A549 (cell line): ENCODE measurements around the gene WASF3. TPM values are rescaled to one million over a fixed set of nuclear protein-coding genes. Genes with fewer than 3 reads are reported as not detected.

Source experiments
- ATAC-seq, 2 experiments: fragments of 200-7000 bp in 1 of 2; fragments of >200 bp in 1 of 2; cut with Nextera tagmentation in 1 of 2; cut with Tn5 transposase in 1 of 2; 3 replicates each; pipeline versions ENCODE4 v1.8.0 to v1.9.1; 2018 to 2020; ENCODE audit warnings: mild to moderate bottlenecking in 1 of 2, moderate library complexity in 1 of 2
- CTCF ChIA-PET: fragments of 300-600 bp; sonication (Branson Sonifier 250); formaldehyde crosslinking; extraction: SDS; loops from one replicate; lab custom pipeline; 2021; ENCODE audit warnings: antibody characterized with exemption, inconsistent platforms; lab: Yijun Ruan, JAX
- POLR2A ChIA-PET: fragments of 350-600 bp; formaldehyde crosslinking; extraction: SDS; loops from one replicate; lab custom pipeline; 2021; ENCODE audit warnings: antibody characterized with exemption, inconsistent platforms; lab: Yijun Ruan, JAX
- DNase-seq, 2 experiments: peaks; one replicate each; pipeline versions ENCODE4 v3.0.0 to v3.0.0-alpha.2; 2011 to 2016; ENCODE audit warnings: low read depth in 1 of 2, low spot score in 1 of 2
- FAIRE-seq: peaks from 2 replicates; lab custom pipeline; 2011; peaks lifted over from hg19 to GRCh38; lab: Jason Lieb, UNC
- H3K27ac ChIP-seq, 2 experiments: fragments of >200 bp; sonication (Bioruptor Twin); formaldehyde crosslinking; 3 replicates each; pipeline ENCODE4 v1.5.1; 2016 to 2017
- H3K4me1 ChIP-seq: fragments of >200 bp; sonication (Bioruptor Twin); formaldehyde crosslinking; 3 replicates; pipeline ENCODE4 v1.6.1; 2016
- H3K4me2 ChIP-seq: fragments of >200 bp; sonication (Bioruptor Twin); formaldehyde crosslinking; 3 replicates; pipeline ENCODE4 v1.6.1; 2016
- H3K4me3 ChIP-seq: fragments of >200 bp; sonication (Bioruptor Twin); formaldehyde crosslinking; 3 replicates; pipeline ENCODE4 v1.5.1; 2016
- H3K9me3 ChIP-seq: fragments of >200 bp; sonication (Bioruptor Twin); formaldehyde crosslinking; 3 replicates; pipeline ENCODE4 v1.6.1; 2016
- BHLHE40 ChIP-seq: IDR thresholded peaks from 2 replicates; pipeline ENCODE4 v1.6.1; 2012; ENCODE audit warnings: low read depth, low read length, inconsistent platforms
- CBX8 ChIP-seq: fragments of 200-600 bp; sonication (generic); IDR thresholded peaks from 2 replicates; pipeline ENCODE4 v1.6.1; 2016
- EHF ChIP-seq: fragments of 250-450 bp; sonication (Bioruptor Pico); IDR thresholded peaks from 2 replicates; pipeline ENCODE4 v1.5.0; 2020; ENCODE audit warnings: mild to moderate bottlenecking
- EHMT2 ChIP-seq: fragments of 200-600 bp; sonication (generic); IDR thresholded peaks from 2 replicates; pipeline ENCODE4 v1.6.1; 2016; ENCODE audit warnings: antibody characterized with exemption, low read depth, mild to moderate bottlenecking, moderate library complexity
- ELK1 ChIP-seq: fragments of 150-350 bp; IDR thresholded peaks from 2 replicates; pipeline ENCODE4 v1.6.1; 2014; ENCODE audit warnings: low read depth, mild to moderate bottlenecking, low read length
- EP300 ChIP-seq, 2 experiments: fragments of >200 bp; sonication (Bioruptor Twin); formaldehyde crosslinking; IDR thresholded peaks; 2 replicates in 1 of 2; 3 replicates in 1 of 2; pipeline ENCODE4 v1.6.1; 2016 to 2017
- ESRRA ChIP-seq: fragments of 150-350 bp; IDR thresholded peaks from 2 replicates; pipeline ENCODE4 v1.6.1; 2014; ENCODE audit warnings: mild to moderate bottlenecking, low read length, borderline replicate concordance
- HOXB5 ChIP-seq: fragments of 250-450 bp; sonication (Bioruptor Pico); IDR thresholded peaks from 2 replicates; pipeline ENCODE4 v1.5.0; 2020; ENCODE audit warnings: mild to moderate bottlenecking, moderate library complexity
- MAX ChIP-seq: IDR thresholded peaks from 2 replicates; pipeline ENCODE4 v1.6.1; 2012
- MAZ ChIP-seq: fragments of 150-350 bp; IDR thresholded peaks from 2 replicates; pipeline ENCODE4 v1.6.1; 2014; ENCODE audit warnings: antibody characterized with exemption, low read depth, low read length, borderline replicate concordance
- MYC ChIP-seq: IDR thresholded peaks from 2 replicates; pipeline ENCODE4 v1.6.1; 2012; ENCODE audit warnings: mild to moderate bottlenecking, inconsistent platforms, low read length, improper control_type of control experiment, borderline replicate concordance
- NFE2L2 ChIP-seq: fragments of 150-350 bp; conservative IDR thresholded peaks from 2 replicates; pipeline ENCODE4 v1.6.1; 2014; ENCODE audit warnings: low read length
- NPAS2 ChIP-seq: fragments of 250-450 bp; sonication (Bioruptor Pico); IDR thresholded peaks from 2 replicates; pipeline ENCODE4 v1.8.0; 2022; ENCODE audit warnings: mild to moderate bottlenecking, moderate library complexity, borderline replicate concordance
- NR3C1 ChIP-seq: fragments of >200 bp; sonication (Bioruptor Twin); formaldehyde crosslinking; IDR thresholded peaks from 3 replicates; pipeline ENCODE4 v1.6.1; 2017
- REST ChIP-seq: fragments of 200-600 bp; sonication (generic); IDR thresholded peaks from 2 replicates; pipeline ENCODE4 v1.6.1; 2016; ENCODE audit warnings: antibody characterized with exemption, mild to moderate bottlenecking, moderate library complexity
- RFX5 ChIP-seq: fragments of 450-650 bp; IDR thresholded peaks from 2 replicates; pipeline ENCODE4 v1.7.1; 2014; ENCODE audit warnings: antibody characterized with exemption, mild to moderate bottlenecking, moderate library complexity
- RNF2 ChIP-seq: fragments of 200-600 bp; sonication (generic); IDR thresholded peaks from 2 replicates; pipeline ENCODE4 v1.6.1; 2016; ENCODE audit warnings: low read depth, mild to moderate bottlenecking, antibody characterized with exemption, moderate library complexity, borderline replicate concordance
- TFCP2L1 ChIP-seq: fragments of 250-450 bp; sonication (Bioruptor Pico); IDR thresholded peaks from 2 replicates; pipeline ENCODE4 v1.5.0; 2021; ENCODE audit warnings: mild to moderate bottlenecking
- USF2 ChIP-seq: fragments of 450-650 bp; IDR thresholded peaks from 2 replicates; pipeline ENCODE4 v1.6.1; 2014; ENCODE audit warnings: antibody characterized with exemption
- ZFP36 ChIP-seq: fragments of 450-650 bp; IDR thresholded peaks from 2 replicates; pipeline ENCODE4 v1.6.1; 2014; ENCODE audit warnings: borderline replicate concordance; ENCODE audit not compliant: partially characterized antibody
- ZSCAN20 ChIP-seq: fragments of 250-450 bp; sonication (Bioruptor Pico); IDR thresholded peaks from 2 replicates; pipeline ENCODE4 v1.8.0; 2022; ENCODE audit warnings: mild to moderate bottlenecking, moderate library complexity
- WGBS: methylation state at CpG from one replicate; pipeline ENCODE4 v1.1.6; 2017; ENCODE audit errors: missing lambda C conversion rate; 5-methylcytosine and 5-hydroxymethylcytosine counted together
- polyA plus RNA-seq, 4 experiments: library from polyadenylated mRNA; depleted of rRNA in 3 of 4; stranded (reverse); fragments of >200 nt; fragmentation: RNase III in 1 of 4; extraction: RNeasy Plus Mini Kit Qiagen cat#74134 plus additional on column Dnase treatment in 1 of 4; gene quantifications; 2 replicates in 3 of 4; 3 replicates in 1 of 4; pipeline ENCODE4 v1.2.3, GENCODE V29; 2011 to 2017

The WASF3 gene
- polyA plus RNA-seq, 2 of the 4 experiments (the other 2 are of a cell fraction) = 0.09 to 0.56 TPM

GRCh38 chr13:26709461-26709860, 152.0 kb downstream of the WASF3 start:
- ChIA-PET POLR2A (no interaction called here), CTCF (interaction anchor here (3.0 to 4.0 kb wide), 2 partner anchors 11 to 164 kb away, joined by 9 to 13 read pairs; no protein-coding TSS in a partner anchor)
- H3K9me3 ChIP-seq = no peaks in the 10 kb centered on the region
- ATAC-seq (no peak), FAIRE-seq (no peak), DNase-seq (no peak)
- no peak overlapping the region for H3K27ac ChIP-seq
- H3K4me1 ChIP-seq = no peaks in the 10 kb centered on the region
- WGBS = 64% methylated on average over 7 of the region's 7 CpGs
- no peak overlapping the region for H3K4me3 ChIP-seq
- H3K4me2 ChIP-seq = no peak overlapping the region
- TF ChIP-seq USF2 = no peak
- TF ChIP-seq ESRRA = no peak
- TF ChIP-seq NPAS2 (CRISPR knock-in tag) = no peak
- TF ChIP-seq NR3C1 = no peak
- TF ChIP-seq ZFP36 = no peak
- no peak for TF ChIP-seq TFCP2L1 (CRISPR knock-in tag)
- no peak for TF ChIP-seq MAX
- no peak for TF ChIP-seq HOXB5
- no peak for TF ChIP-seq EP300 (IDR thresholded peaks at IDR 0.05)
- TF ChIP-seq, all 56 proteins: peak for 0

GRCh38 chr13:26710166-26710565, 152.7 kb downstream of the WASF3 start:
- ATAC-seq = no peak
- CTCF ChIA-PET = interaction anchor here (1.0 to 4.0 kb wide), 2 partner anchors 68 to 163 kb away, joined by 3 to 13 read pairs; no protein-coding TSS in a partner anchor
- no peaks in the 10 kb centered on the region for H3K4me1 ChIP-seq

GRCh38 chr13:26711211-26711610, 153.7 kb downstream of the WASF3 start:
- ChIA-PET CTCF (interaction anchor here (0.9 to 4.0 kb wide), 2 partner anchors 9 to 162 kb away, joined by 5 to 13 read pairs; no protein-coding TSS in a partner anchor), POLR2A (no interaction called here)
- ATAC-seq (no peak), FAIRE-seq (no peak), DNase-seq (no peak)
- Histone ChIP-seq H3K4me2 (no peak overlapping the region), H3K4me1 (no peaks in the 10 kb centered on the region), H3K9me3 (no peaks in the 10 kb centered on the region), H3K4me3 (no peak overlapping the region), H3K27ac (no peak overlapping the region)
- TF ChIP-seq EHF (CRISPR knock-in tag) = no peak
- 1% methylated on average over 4 of the region's 4 CpGs for WGBS

More at GRCh38 chr13:26710166-26710565, 152.7 kb downstream of the WASF3 start:
- POLR2A ChIA-PET = no interaction called here
- 72% methylated on average over 10 of the region's 13 CpGs for WGBS
- no peak for TF ChIP-seq EHMT2
- no peak for TF ChIP-seq RFX5
- TF ChIP-seq NR3C1 = no peak
- TF ChIP-seq ZSCAN20 (CRISPR knock-in tag) = no peak
- no peak for TF ChIP-seq BHLHE40
- no peak for TF ChIP-seq REST
- TF ChIP-seq NFE2L2 = no peak
- TF ChIP-seq, all 56 proteins: peak for 0
- DNase-seq (no peak), FAIRE-seq (no peak)
- Histone ChIP-seq H3K4me3 (no peak overlapping the region), H3K27ac (no peak overlapping the region), H3K9me3 (no peaks in the 10 kb centered on the region), H3K4me2 (no peak overlapping the region)

- Histone ChIP-seq H3K27ac (no peak overlapping the region), H3K4me1 (no peaks in the 10 kb centered on the region), H3K4me2 (no peak overlapping the region), H3K4me3 (no peak overlapping the region), H3K9me3 (no peaks in the 10 kb centered on the region)
- WGBS = no CpG with 5 or more reads among the region's 1 CpG
- POLR2A ChIA-PET = no interaction called here
- TF ChIP-seq MYC = no peak
- no peak for TF ChIP-seq USF2
- TF ChIP-seq MAZ = no peak
- no peak for TF ChIP-seq BHLHE40
- TF ChIP-seq ELK1 = no peak
- TF ChIP-seq CBX8 = no peak
- no peak for TF ChIP-seq RNF2
- TF ChIP-seq ZFP36 = no peak
- DNase-seq (no peak), FAIRE-seq (no peak), ATAC-seq (no peak)
- CTCF ChIA-PET = interaction anchor here (0.8 to 1.0 kb wide), 3 partner anchors 15 to 230 kb away, joined by 3 to 4 read pairs (median 3); no protein-coding TSS in a partner anchor
Measured at GRCh38 chr13:26713341-26713740, 155.9 kb downstream of the WASF3 start.
